GM18520 (cell line): ENCODE results near the gene CRISP1.
"Not testable (repeated sequence)": the region's sequence is repeated elsewhere in the genome, so short reads cannot be mapped to it uniquely, and the experiment has no call there.

Experiments
- ATAC-seq: cut with Tn5 transposase; IDR thresholded peaks from one replicate; pipeline ENCODE4 v1.9.1; 2021; ENCODE audit not compliant: unreplicated experiment

The CRISP1 gene, protein sequence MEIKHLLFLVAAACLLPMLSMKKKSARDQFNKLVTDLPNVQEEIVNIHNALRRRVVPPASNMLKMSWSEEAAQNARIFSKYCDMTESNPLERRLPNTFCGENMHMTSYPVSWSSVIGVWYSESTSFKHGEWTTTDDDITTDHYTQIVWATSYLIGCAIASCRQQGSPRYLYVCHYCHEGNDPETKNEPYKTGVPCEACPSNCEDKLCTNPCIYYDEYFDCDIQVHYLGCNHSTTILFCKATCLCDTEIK

DNA sequence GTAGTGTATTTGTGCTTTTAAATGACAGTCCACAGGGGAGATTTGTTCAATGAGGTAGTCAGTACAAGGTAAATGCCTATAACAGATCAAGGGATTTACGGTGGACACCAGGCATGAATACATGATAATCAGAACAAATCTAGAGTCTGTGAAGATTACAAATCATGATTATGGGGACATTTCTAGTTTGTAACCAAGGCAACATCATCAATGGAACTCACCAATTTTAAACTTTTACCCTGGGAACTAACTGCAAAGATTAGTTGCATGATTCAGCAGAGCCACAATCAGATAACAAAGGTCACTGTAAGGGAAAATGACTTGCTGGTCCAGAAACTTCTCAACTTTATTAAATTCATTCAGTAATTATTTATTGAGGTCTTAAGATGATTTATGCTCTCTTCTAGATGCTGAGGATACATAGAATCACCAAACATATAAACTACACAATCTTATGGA lies at the start of gene CRISP1:
CRISP1 (minus strand) TSS at position 51 of the 459 bp plus-strand sequence. CDS start 9,135 bp downstream, outside the sequence.
- ATAC-seq, result no peak

DNA sequence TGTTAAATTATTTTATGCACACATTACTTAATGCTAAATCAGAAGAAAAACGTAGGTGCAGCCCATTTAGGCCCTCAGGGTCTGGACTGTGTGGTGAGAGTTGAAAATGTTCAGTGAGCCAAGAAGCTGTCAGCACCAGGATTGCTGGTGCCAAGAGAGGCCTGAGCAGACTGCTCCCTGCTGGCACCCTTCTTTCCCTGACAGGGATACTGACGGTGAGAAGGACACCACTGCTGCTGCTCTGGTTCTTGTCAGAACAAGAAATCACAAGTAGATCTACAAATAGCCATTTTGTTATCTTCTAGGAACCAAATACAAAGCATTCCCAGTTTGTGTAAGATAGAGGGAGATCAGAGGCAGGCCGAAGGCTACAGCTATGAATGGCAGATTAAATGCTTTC lies 48.7 kb upstream of the CRISP1 start:
- ATAC-seq, result no peak

DNA sequence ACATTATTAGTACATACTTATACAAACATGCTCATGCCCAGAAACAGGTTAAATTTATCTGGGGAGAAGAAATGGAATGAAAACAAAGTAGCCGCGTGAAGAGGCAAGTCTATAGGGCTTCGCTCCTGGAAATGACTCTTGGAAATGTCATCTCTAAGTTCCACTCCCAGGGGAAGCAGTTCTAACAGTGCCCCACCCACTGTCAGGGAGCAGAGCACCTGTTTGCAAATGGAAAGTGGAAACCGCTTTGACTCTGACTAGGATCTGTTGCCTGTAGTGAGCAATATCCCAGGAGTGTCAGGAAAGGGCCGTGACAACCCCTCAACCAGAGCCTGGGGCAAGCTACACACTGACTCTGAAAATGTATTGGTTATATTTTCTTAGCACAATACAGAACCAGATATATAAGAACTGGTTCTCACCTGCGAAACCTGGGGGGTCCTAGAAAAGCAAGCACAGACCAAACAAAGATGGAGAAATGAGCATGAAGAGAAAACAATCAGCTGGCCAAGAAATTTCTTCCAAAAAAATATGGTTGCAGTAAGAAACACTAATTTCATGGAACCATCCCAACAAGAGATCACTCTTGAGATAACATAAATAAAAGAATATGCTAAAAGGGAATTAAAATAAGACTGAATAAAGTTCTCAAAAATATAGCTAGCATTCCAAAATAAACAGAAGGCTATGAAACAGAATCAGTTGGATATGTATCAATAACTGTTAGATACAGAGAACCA lies 47.5 kb upstream of the CRISP1 start:
- no peak for ATAC-seq

DNA sequence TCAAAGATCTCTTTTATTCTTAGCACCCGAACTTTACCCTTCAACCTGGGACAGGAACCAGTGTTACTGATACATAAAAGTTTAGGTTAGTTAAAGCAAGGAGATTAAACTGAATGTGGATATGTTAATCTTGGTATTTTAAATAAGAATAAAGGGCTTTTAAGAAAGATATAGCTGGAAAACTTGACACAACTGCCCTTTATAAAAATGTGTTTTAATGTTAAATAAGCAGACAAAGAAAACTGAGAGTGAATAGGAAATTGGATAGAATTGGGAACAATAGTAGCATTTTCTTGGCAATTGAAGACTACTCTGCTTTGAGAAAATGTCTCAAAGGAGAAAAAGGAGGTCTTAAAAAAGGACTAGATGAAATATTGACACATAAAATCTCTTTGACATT lies 45.9 kb upstream of the CRISP1 start:
- no peak for ATAC-seq

DNA sequence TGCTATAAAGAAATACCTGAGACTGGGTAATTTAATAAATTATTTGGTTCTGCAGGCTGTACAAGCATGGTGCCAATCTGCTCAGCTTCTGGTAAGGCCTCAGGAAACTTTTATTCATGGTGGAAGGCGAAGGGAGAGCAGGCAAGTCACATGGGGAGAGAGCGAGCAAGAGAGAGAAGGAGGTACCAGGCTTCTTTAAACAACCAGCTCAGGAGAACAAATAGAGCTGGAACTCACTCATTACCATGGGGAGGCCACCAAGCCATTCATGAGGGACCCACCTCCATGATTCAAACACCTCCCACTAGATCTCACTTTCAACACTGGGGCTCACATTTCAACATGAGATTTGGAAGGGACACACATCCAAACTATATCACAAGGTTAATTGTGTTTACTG lies 44.9 kb upstream of the CRISP1 start:
- no peak for ATAC-seq

DNA sequence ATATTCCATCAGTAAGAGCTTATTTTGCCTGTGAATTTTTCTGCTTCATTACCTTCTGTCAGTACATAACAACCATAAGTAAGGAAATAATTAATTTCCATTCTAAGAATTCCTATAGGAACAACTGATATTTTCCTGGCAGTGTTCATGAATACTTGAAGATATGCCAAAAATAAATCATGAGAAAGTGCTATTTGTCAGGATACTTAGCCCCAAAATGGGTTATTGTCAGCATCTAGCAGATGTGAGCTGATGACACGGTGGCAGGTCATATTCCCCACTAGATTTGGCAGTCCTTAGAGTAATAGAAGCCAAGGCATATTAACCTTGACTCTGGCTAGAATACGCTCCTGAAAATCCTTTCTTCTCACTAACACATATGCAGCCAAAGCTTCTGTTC lies 43.2 kb upstream of the CRISP1 start:
- no peak for ATAC-seq

DNA sequence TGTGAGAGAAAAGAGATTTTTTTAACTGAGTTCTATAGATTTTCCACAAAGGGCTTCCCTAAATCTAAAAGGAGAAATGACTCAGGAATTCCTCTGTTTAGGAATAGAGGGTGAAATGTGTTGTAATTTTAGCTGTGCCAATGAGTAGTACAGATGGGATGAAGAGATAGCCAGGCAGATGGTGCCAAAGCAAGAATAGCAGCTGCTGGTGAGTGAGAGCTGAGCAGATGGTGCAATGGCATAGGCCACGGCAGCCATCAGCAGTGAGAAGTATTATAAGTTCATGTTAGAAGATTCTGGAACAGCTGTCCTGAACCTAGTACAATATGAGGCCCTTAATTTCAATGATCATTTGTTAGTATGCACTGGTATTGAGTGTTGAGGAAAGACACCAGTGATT lies 40.2 kb upstream of the CRISP1 start:
- no peak for ATAC-seq

DNA sequence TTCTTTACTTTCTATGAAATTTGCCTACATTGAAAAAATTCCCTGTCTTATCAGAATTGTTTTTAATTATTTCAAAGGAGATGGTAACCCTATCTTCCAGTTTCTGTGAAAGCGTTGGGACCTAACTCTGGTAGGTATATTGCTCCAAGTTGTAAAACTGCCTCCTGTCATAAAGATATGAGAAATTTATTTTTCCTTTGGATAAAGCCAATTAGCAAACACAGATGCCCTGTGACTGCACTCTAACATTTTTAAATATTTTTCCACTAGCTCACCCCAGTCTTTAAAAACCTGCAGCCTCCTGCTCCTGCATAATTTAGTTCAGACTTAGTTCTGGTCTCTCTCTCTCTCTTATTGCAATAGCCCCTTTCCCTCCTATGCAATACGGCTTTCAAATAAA lies 39.0 kb upstream of the CRISP1 start:
- no peak for ATAC-seq

DNA sequence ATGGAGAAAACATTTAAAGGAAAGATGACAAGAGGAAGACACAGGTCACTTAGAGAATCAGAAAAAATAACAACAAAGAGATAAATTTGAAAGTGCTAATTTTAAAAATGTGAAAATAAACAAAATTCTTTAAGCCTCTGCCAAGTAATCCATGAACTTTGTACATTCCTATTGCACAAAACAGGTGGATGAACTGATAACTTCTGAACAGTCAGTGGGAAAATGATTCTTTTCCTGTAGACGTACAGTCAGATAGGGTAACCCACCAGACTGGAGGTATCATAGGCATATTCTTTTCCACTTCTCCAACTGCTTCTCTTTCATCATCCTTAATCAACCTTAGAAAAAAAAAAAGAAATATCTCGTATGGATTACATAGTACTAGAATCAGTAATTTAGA lies 36.5 kb upstream of the CRISP1 start:
- no peak for ATAC-seq

DNA sequence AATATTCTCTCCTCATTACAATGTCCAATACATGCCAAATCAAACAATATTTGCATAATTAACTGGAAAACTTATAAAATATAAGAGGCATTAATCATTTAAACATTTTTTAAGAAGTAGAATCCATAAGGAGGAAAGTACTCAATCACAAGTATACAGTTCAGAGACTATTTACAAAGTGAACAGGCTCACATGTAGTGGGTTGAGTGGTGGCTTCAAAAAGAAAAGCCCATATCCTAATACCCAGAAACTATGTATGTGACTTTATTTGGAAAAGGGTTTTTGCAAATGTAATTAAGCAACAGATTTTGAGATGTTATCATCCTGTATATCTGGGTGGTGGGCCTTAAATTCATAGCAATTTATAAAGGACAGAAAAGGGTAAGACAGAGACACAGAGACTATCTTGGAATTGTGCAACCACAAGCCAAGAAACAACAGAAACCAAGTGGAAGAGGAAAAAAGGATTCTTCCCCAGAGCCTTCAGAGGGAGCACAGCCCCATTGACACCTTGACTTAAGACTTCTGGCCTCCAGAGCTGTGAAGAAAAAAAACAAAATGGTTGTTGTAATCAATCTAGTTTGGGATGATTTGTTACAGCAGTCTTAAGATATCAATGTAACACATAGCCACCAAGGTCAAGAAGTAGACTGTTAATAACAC lies 32.7 kb upstream of the CRISP1 start:
- no peak for ATAC-seq

DNA sequence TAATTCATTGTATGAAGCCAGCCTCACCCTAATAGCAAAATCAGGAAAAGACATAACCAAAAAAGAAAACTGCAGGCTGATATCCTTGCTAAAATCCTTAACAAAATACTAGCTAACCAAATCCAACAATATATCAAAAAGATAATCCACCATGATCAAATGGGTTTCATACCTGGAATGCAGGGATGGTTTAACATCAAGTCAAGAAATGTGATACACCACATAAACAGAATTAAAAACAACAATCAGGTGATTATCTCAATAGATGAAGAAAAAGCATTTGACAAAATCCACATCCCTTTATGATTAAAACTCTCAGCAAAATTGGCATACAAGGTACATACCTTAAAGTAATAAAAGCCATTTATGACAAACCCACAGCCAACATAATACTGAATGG lies 29.2 kb upstream of the CRISP1 start:
- ATAC-seq, result not testable (repeated sequence)

DNA sequence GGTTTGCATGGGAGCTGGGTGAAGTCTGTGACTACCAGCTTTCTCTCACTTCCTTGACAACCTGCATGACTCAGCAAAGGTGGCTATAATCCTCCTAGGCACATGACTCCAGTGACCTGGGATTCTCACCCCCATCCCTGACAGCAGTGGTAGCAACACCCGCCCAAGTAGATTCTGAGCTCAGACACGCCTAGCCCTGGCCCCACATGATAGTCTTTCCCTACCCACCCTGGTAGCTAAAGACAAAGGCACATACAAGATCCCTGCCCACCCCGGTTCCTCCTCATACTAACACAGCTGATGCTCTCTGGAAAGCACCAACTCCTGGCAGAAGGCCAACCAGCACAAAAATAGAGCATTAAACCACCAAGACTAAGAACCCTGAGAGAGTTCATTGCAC lies 25.9 kb upstream of the CRISP1 start:
- no peak for ATAC-seq

DNA sequence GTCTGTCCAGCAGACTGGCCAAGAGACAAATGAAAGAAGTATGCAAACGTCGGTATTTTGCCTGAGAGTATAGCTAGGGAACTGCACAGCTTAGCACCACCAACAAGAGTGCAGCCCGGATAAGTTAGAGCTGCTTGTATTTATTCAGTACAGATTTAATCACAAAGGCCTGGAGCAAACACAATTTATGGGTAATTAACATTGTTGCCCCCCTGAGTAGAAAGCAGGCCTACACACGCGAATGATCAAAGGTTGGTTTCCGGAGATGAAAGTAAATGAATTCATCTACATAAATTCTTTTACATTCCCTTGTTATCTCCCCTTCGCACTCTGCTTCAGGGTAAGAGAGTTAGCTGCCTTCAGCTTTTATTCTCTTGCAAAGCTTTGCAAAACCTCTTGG lies 24.7 kb upstream of the CRISP1 start:
- no peak for ATAC-seq

DNA sequence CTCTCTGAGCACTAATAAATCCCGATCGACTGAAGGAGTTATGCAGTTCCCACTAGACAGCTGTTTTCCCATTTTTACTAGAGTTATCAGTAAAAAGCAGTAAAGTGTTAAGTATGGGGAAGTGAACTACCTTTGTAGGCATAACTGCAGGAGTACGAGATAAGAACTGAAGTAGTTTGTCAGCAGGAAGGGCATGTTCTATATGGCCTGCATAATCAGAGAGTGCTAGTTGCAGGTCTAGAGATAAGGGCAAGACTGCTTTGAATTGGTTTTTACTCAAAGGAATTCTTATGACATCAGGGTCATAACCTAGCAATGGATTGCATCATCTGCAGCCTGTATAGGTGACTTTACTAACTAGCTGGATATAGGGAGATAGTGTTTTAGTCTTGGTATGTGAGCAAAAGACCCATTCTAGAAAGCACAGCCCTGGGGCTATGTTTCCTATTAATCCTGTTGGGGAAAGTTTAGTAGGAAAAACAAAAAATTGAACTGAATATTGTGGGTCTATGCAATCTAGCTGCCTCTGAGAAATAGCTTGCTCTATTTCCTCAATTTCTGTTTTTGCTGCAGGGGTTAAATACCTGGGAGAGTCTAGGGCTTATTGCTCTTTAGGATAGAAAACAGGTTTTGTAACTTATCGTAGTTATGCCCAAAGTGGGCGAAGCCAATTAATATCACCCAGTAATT lies 22.6 kb upstream of the CRISP1 start:
- no peak for ATAC-seq

DNA sequence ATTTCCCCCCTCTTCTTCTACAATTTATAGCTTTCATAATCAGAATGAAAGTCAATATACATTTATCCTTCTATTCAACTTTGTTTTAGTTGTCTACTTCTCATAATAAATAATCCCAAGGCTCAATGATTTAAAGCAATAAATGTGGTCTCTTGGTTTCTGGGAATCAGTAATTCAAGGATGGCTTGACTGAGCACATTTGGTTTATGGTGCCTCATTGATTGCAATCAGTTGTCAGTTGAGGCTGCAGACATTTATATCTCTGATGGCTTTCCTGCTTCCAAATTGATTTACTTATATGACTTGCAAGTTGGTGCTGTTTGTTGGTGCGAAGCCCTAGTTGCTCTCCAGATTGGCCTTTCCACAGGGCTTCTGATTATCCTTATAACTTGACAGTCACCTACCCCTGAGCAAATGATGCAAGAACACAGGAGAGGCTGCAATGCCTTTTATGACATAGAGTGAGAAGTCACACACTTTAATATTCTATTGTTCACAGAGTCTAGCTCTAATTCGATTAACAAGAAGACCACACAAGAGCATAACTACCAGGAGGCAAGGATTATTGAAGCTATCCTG lies 2.7 kb upstream of the CRISP1 start:
- no peak for ATAC-seq

DNA sequence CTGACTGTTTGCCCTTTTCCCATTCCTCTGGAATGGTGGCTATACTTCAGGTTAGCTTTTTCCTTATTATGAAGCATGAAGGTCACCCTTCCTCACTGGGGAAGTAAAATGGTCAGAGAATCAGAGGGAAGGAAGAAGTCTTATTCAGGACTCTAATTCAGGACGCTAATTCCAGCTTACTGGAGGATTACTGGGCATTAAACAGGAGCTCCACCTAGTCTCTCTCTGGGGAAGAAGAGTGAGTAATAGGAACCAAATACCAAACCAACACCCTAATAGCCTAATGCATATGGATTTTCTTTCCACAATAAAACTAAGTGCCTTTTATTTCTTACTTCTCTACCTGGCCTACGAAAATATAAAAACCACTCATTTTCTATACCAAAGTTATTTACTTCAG lies 10.1 kb downstream of the CRISP1 start:
- ATAC-seq, result no peak

DNA sequence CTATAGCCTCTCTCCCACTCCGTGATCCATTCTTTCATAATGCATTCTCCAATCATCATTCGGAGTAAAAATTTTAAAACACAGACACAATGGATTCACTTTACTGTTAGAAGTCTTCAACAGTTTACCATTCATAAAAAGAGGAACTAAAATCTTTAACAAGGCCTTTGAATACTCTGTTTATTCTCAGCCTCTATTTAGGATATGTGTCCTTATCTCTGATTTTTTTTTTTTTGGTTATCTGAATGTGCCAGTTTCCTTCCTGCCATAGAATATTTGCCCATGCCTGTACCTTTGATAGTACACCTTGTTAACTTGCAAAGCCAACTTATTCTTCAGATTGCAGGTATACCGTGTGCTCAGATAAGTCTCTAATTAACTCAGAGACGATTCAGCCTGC lies 11.1 kb downstream of the CRISP1 start:
- no peak for ATAC-seq

DNA sequence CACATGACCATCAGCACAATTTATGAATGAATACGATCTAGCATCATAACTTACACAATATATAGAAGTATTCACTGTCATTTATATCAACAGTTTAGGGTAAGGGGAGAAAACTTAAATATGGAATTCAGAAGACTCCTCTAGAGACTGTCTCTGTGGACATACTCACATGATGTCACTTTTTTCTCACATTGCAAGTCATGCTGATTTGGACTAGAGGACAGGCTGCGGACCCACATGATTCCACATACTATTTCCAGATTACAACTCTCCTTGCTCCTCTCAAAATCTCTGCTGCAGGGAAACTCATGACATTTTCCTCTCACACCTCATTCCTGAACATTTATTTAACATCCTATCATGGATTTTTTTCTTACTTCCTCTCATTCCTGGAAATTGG lies 13.4 kb downstream of the CRISP1 start:
- no peak for ATAC-seq

DNA sequence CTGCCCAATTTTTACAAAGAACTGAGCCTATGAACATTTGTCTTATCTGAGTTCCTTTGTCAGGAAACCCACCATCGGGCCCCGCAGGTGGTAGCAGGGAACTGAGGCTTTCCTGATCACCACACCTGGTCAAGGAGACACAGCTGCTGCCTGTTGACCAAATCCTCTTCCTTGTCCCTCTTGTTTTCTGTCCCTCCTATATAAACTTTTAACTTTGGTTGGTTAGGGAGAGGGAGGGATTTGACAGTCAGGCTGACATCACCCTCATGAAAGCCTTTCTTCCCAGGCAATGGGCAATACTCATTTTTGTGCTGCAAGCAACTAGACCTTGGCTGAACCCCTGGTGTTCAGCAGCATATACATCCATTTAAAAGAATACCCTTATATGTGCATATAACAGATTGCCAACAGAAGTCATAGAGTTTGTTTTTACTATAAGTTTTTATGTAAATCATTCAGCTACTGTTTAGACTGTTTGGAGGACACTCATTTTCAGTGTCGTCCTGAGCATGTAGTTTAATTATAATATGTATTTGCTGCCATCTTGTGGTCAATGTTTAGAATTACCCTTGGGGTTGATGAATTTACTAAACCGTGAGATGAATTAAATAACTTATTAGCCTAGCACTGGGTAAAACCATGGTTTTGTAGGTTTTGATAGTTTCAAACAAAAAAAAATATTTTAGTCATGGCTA lies 17.0 kb downstream of the CRISP1 start:
- ATAC-seq, result peak; percentile 78

DNA sequence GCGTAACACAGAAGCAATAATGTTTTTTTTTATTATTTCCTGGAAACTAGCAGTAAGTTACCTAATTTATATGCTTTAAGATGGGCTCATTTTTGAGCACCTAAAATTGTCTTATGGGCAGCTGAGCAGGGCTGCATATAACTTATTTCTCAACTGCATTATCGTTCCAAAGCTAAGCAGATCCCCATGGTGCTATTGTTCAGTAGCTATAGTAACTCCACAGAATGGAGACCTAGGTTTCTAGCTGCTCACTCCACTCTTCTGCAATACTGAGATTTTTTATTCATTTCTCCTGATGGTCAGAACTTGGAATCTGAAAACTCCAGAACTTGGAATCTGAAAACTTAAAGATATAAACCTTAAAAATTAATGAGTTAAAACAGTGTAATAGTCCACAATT lies 18.7 kb downstream of the CRISP1 start:
- no peak for ATAC-seq

DNA sequence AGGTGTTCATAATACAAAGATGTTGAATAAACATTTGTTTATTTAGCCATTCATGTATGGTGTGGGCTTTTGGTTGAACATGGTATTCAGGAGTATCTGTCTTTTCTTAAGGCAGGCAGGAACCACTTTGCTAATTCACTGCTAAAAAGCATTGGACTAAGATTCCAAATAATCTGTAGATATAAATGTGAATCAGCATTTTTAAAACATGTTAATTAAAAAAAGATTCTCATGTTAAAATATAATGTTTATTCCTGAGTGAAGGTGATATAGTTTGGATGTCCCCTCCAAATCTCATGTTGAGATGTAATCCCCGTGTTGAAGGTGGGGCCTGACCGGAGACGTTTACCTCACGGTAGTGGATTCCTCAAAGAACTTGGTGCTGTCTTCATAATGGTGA lies 19.3 kb downstream of the CRISP1 start:
- ATAC-seq, result no peak
